Choroid plexus epithelial cell (primary cell): ENCODE results near the gene MRAS.
"Not testable (repeated sequence)": the region's sequence is repeated elsewhere in the genome, so short reads cannot be mapped to it uniquely, and the experiment has no call there.

Experiments used
- DNase-seq: peaks from one replicate; pipeline ENCODE4 v3.0.0-alpha.2; 2010; ENCODE audit warnings: low read depth
- H3K4me3 ChIP-seq: 2 replicates; pipeline ENCODE4 v1.5.1; 2011; ENCODE audit warnings: low read depth, mild to moderate bottlenecking, control low read depth, low read length, moderate library complexity
- TF ChIP-seq, protein P1 (sequence below): conservative IDR thresholded peaks from 2 replicates; pipeline ENCODE4 v1.5.1; 2011; ENCODE audit warnings: low read depth, mild to moderate bottlenecking, control low read depth, inconsistent platforms, low read length, moderate library complexity

Gene MRAS

DNA sequence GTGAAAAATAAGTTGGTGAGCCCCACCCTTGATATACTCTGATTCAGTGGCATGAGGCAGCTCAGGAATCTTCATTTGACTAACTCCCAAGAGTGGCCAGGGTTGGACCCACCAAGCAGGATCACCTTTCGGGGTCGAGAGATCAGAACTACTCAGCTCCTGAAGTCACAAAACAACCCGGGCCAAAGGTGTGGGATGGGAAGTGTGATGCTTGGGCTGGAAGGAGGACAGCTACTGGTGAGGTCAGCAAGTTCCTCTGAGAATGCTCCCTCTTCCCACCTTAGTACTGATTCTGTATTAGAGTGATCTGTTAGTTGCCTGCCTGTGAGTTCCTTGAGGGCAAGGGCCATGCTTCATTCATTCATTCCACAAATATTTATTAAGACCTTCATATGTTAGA is 101.1 kb downstream of the MRAS start:
- TF ChIP-seq, protein P1, sequence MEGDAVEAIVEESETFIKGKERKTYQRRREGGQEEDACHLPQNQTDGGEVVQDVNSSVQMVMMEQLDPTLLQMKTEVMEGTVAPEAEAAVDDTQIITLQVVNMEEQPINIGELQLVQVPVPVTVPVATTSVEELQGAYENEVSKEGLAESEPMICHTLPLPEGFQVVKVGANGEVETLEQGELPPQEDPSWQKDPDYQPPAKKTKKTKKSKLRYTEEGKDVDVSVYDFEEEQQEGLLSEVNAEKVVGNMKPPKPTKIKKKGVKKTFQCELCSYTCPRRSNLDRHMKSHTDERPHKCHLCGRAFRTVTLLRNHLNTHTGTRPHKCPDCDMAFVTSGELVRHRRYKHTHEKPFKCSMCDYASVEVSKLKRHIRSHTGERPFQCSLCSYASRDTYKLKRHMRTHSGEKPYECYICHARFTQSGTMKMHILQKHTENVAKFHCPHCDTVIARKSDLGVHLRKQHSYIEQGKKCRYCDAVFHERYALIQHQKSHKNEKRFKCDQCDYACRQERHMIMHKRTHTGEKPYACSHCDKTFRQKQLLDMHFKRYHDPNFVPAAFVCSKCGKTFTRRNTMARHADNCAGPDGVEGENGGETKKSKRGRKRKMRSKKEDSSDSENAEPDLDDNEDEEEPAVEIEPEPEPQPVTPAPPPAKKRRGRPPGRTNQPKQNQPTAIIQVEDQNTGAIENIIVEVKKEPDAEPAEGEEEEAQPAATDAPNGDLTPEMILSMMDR = no peak
- no peak overlapping the region for H3K4me3 ChIP-seq
- no peak for DNase-seq

DNA sequence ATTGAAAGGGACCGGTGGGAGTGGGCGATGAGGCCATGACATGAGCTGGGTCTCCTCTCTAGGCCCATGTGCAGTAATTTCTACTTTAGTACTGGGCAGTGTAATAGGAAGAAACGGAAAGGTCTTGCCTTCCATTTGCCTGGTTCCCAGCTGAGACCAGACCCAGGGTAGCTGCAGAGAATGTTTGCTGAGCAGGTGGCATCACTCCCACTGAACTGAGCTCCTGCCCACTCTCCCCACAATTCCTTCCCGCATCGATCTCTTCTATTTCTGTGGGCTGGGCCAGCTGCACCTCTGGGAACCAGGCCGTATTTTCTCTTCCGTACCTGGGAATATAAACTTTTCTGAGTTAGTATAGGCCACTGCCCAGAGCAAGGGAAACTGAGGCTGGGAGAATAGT is 101.8 kb downstream of the MRAS start:
- no peak for DNase-seq
- TF ChIP-seq, protein P1 = no peak
- H3K4me3 ChIP-seq = no peak overlapping the region

DNA sequence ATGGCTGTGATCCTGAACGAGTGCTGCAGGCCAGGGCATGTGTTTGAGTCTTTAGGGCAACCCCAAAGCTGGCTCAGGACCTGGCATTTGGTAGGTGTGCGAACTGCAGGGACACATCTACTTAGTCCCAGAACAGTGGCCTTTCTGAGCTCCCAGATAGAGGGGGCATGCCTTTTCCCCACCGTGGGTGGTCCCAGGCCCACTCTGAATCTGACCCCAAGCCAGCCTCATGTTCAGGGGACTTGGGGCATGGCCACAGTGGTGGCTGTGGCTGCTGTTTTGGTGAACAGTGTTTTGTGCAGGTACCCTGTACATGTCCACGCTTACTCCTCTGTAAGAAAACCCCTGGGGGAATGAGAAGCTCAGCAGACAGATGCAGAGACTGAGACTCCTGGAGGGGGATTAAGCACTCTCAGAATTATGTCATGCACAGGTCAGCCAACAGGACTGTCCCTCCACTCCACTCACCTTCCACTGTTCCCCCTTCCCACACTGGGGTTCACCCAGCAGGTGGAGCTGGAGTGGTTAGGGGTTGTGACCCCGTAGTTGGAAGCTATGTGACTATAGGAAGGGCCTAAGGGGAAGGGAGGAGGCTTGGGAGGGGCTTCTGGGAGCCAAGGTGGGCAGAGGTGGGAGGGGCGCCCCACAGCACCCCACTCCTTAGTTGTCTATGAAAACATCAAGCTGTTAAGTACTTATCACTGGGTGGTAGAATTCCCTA is 102.5 kb downstream of the MRAS start:
- TF ChIP-seq, protein P1 = no peak
- no peak for DNase-seq
- no peak overlapping the region for H3K4me3 ChIP-seq

DNA sequence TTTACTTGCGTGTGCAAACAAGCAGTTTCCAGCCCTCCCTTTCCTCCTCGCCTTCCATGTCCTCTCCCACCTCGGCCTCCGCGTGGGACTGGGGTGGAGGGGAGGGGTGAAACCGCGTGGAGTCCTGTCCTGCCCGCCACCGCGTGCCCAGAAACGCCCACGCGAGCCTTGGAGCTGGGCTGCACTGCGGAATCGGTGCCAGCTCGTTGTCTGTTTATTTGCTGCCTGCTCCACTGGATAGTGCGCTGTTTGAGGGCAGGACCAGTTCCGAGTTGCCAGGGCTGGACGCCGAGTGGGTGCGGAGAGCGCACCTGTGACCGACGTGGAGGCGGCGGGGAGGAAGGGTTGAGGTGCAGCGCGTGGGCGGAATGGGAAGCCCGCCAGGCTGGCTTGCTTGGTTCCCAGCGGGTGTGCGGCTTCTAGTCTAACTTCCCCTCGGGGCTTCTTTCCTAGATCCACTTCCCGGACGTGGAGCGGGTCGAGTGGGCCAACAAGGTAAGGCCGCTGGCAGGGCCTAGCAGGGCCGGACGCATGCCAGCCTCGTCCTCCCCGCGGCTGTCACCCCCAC is 103.3 kb downstream of the MRAS start:
- no peak for DNase-seq
- H3K4me3 ChIP-seq = no peak overlapping the region
- TF ChIP-seq, protein P1 = no peak

DNA sequence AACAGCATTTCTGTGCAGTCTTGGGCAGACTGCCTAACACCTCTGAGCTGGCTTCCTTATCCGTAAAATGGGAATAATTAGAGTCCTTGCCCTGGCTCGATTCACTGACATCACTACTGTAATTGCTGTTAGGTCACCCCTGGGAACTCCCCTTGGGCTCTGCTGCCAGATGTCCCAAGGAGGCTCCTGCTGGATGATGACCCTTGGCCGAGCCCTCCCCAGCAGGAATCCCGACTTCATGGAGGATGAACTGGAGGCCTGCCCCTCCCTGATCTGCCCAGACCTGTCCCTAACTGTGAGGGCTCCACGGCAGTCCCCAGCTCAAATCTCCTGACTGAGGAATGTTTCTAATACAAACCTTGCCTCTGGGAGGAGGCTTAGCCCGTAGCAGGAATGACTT is 104.1 kb downstream of the MRAS start:
- no peak for DNase-seq
- no peak overlapping the region for H3K4me3 ChIP-seq
- TF ChIP-seq, protein P1 = no peak

DNA sequence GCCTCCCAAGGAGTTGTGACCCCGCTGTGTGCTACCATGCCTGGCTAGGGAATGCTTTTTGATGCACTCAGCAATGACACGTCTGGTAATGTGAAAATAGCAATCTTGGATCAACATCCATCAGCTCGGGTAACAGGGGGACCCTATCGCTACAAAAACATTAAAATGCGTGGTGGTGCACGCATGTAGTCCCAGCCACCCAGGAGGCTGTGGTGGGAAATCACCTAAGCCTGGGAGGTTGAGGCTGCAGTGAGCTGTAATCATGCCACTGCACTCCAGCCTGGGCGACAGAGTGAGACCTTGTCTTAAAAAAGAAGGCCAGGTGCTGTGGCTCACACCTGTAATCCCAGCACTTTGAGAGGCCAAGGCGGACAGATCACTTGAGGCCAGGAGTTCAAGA is 105.6 kb downstream of the MRAS start:
- not testable (repeated sequence) for DNase-seq, H3K4me3 ChIP-seq
